HCT116 (cell line): Measurements from ENCODE around the gene DHX32. TPM values are rescaled to one million over a fixed set of nuclear protein-coding genes. Genes with fewer than 3 reads are reported as not detected.

Source experiments
- ATAC-seq: fragments of 200-7000 bp; cut with Tn5 transposase; 2 replicates; pipeline ENCODE4 v1.9.1; 2020; ENCODE audit warnings: mild to moderate bottlenecking, moderate library complexity
- BruUV-seq: library from RNA; stranded (reverse); fragments of 400-500 nt; replicated peaks from 2 replicates; lab custom pipeline; 2021; lab: Mats Ljungman, UMichigan
- CTCF ChIA-PET: fragments of 300-600 bp; sonication (Branson Sonifier 250); formaldehyde crosslinking; loops from one replicate; lab custom pipeline; 2021; ENCODE audit warnings: antibody characterized with exemption; lab: Charles Lee
- POLR2A ChIA-PET: fragments of 300-600, 350-600 bp; sonication (Branson Sonifier 250); formaldehyde crosslinking; loops from one replicate; lab custom pipeline; 2021; ENCODE audit warnings: antibody characterized with exemption; lab: Charles Lee
- RAD21 ChIA-PET, 2 experiments: fragments of 300-600 bp; sonication (Branson Sonifier 250); formaldehyde crosslinking; loops; one replicate each; lab custom pipeline; 2023; ENCODE audit warnings: low total read pairs in 2 of 2; ENCODE audit not compliant: uncharacterized antibody in 2 of 2, unreplicated experiment in 2 of 2, low non-redundant PET in 1 of 2; lab: Charles Lee
- DNase-seq: peaks from one replicate; pipeline ENCODE4 v3.0.0-alpha.2; 2010; ENCODE audit warnings: low read depth, low spot score
- H2AFZ ChIP-seq: fragments of 200-600 bp; shearing (Covaris generic), sonication (generic); 2 replicates; pipeline ENCODE4 v1.6.1; 2017; ENCODE audit warnings: low read depth, mixed run types, mixed read lengths, antibody characterized with exemption, low read length; ENCODE audit not compliant: poor library complexity, severe bottlenecking
- H3K27ac ChIP-seq: 2 replicates; pipeline ENCODE4 v1.5.1; 2012; ENCODE audit warnings: low read depth, low read length
- H3K27me3 ChIP-seq: fragments of 200-600 bp; sonication (generic); 2 replicates; pipeline ENCODE4 v1.6.1; 2016; ENCODE audit warnings: mixed run types, low read length, mixed read lengths; ENCODE audit not compliant: insufficient read depth
- H3K36me3 ChIP-seq, 2 experiments: fragments of 200-500 bp in 1 of 2; fragments of 200-600 bp in 1 of 2; sonication (Bioruptor generic) in 1 of 2; sonication (generic) in 1 of 2; 2 replicates each; pipeline versions ENCODE4 v1.5.1 to v1.6.1; 2014 to 2016; ENCODE audit warnings: low read length in 2 of 2, inconsistent platforms in 1 of 2, mixed read lengths in 1 of 2, mixed run types in 1 of 2; ENCODE audit not compliant: insufficient read depth in 2 of 2, control insufficient read depth in 1 of 2
- H3K4me1 ChIP-seq, 2 experiments: fragments of 200-600 bp in 1 of 2; sonication (generic) in 1 of 2; 2 replicates each; pipeline versions ENCODE4 v1.5.1 to v1.6.1; 2012 to 2017; ENCODE audit warnings: low read length in 2 of 2, inconsistent platforms in 1 of 2, mild to moderate bottlenecking in 1 of 2, mixed read lengths in 1 of 2, mixed run types in 1 of 2, moderate library complexity in 1 of 2; ENCODE audit not compliant: insufficient read depth in 2 of 2, control insufficient read depth in 1 of 2
- H3K4me2 ChIP-seq: fragments of 200-600 bp; sonication (generic); 2 replicates; pipeline ENCODE4 v1.6.1; 2017; ENCODE audit warnings: mixed run types, low read length, mixed read lengths
- H3K4me3 ChIP-seq, 2 experiments: fragments of 200-600 bp in 1 of 2; sonication (generic) in 1 of 2; replicated peaks in 1 of 2; 2 replicates each; pipeline ENCODE4 v1.5.1; 2011 to 2016; ENCODE audit warnings: low read length in 2 of 2, control low read depth in 1 of 2, low read depth in 1 of 2, mild to moderate bottlenecking in 1 of 2, mixed read lengths in 1 of 2, mixed run types in 1 of 2
- H3K79me2 ChIP-seq: fragments of 200-600 bp; sonication (generic); 2 replicates; pipeline ENCODE4 v1.6.1; 2017; ENCODE audit warnings: mild to moderate bottlenecking, mixed run types, low read length, moderate library complexity, mixed read lengths; ENCODE audit not compliant: insufficient read depth
- H3K9ac ChIP-seq: fragments of 200-600 bp; sonication (generic); 2 replicates; pipeline ENCODE4 v1.6.1; 2016; ENCODE audit warnings: low read length, mixed read lengths
- H3K9me2 ChIP-seq: fragments of 200-600 bp; sonication (generic), shearing (Covaris generic); 2 replicates; pipeline ENCODE4 v1.6.1; 2017; ENCODE audit warnings: mixed run types, mild to moderate bottlenecking, moderate library complexity; ENCODE audit not compliant: insufficient read depth
- H3K9me3 ChIP-seq, 2 experiments: fragments of 200-500 bp in 1 of 2; fragments of 200-600 bp in 1 of 2; sonication (Bioruptor generic) in 1 of 2; sonication (generic) in 1 of 2; 2 replicates each; pipeline ENCODE4 v1.6.1; 2014 to 2017; ENCODE audit warnings: low read length in 2 of 2, mixed read lengths in 2 of 2, inconsistent platforms in 1 of 2, low read depth in 1 of 2, mild to moderate bottlenecking in 1 of 2, mixed run types in 1 of 2, moderate library complexity in 1 of 2; ENCODE audit not compliant: control insufficient read depth in 1 of 2, insufficient read depth in 1 of 2
- H4K20me1 ChIP-seq: fragments of 200-600 bp; sonication (generic), shearing (Covaris generic); 2 replicates; pipeline ENCODE4 v1.6.1; 2017; ENCODE audit warnings: mixed run types, mild to moderate bottlenecking, moderate library complexity; ENCODE audit not compliant: insufficient read depth
- CBX3 ChIP-seq: IDR thresholded peaks from 2 replicates; pipeline ENCODE4 v1.6.1; 2012; ENCODE audit warnings: low read depth
- CEBPB ChIP-seq: IDR thresholded peaks from 2 replicates; pipeline ENCODE4 v1.6.1; 2012; ENCODE audit warnings: low read depth
- EGR1 ChIP-seq: IDR thresholded peaks from 2 replicates; pipeline ENCODE4 v1.6.1; 2012; ENCODE audit warnings: low read depth
- EZH2 ChIP-seq: fragments of 200-600 bp; sonication (generic); IDR thresholded peaks from 2 replicates; pipeline ENCODE4 v1.6.1; 2017; ENCODE audit warnings: antibody characterized with exemption, mixed run types
- EZH2phosphoT487 ChIP-seq: fragments of 200-600 bp; IDR thresholded peaks from 2 replicates; pipeline ENCODE4 v1.6.1; 2018; ENCODE audit warnings: antibody characterized with exemption, borderline replicate concordance
- FOSL1 ChIP-seq: IDR thresholded peaks from 2 replicates; pipeline ENCODE4 v1.6.1; 2012; ENCODE audit warnings: low read depth
- JUND ChIP-seq: IDR thresholded peaks from 2 replicates; pipeline ENCODE4 v1.6.1; 2012
- POLR2A ChIP-seq: IDR thresholded peaks from 2 replicates; pipeline ENCODE4 v1.7.0; 2011; ENCODE audit warnings: borderline replicate concordance; ENCODE audit not compliant: insufficient read depth, insufficient read length; ENCODE audit errors: extremely low read depth
- SIN3A ChIP-seq: IDR thresholded peaks from 2 replicates; pipeline ENCODE4 v1.6.1; 2012; ENCODE audit warnings: low read depth
- SRF ChIP-seq: IDR thresholded peaks from 2 replicates; pipeline ENCODE4 v1.6.1; 2012; ENCODE audit warnings: low read depth
- YY1 ChIP-seq: IDR thresholded peaks from 2 replicates; pipeline ENCODE4 v1.6.1; 2011; ENCODE audit warnings: low read length, low read depth, moderate library complexity, mild to moderate bottlenecking; ENCODE audit not compliant: insufficient replicate concordance; ENCODE audit errors: extremely low read depth
- ZNF274 ChIP-seq: fragments of 200-500 bp; sonication (Bioruptor generic); IDR thresholded peaks from 2 replicates; pipeline ENCODE4 v1.6.1; 2014; ENCODE audit warnings: mild to moderate bottlenecking, low read depth, low read length, inconsistent platforms
- intact Hi-C: fragments of 100-400 bp; cut with micrococcal nuclease; formaldehyde crosslinking; loops from 2 replicates; pipeline ENCODE4 v1.10.0; 2022
- microRNA counts: library from miRNA; unstranded; fragments of <30 nt; microRNA quantifications from one replicate; lab custom pipeline; 2015
- microRNA-seq: library from miRNA; unstranded; fragments of <30 nt; microRNA quantifications from one replicate; pipeline ENCODE4, GENCODE V29; 2016; ENCODE audit warnings: borderline number of aligned reads
- total RNA-seq: library from RNA; stranded (reverse); gene quantifications from one replicate; pipeline ENCODE4 v1.2.1, GENCODE V29; 2021; ENCODE audit not compliant: unreplicated experiment
- TF ChIP-seq, protein P1 (sequence below): IDR thresholded peaks from 2 replicates; pipeline ENCODE4 v1.6.1; 2012
- TF ChIP-seq, protein P2 (sequence below): IDR thresholded peaks from 2 replicates; pipeline ENCODE4 v1.6.1; 2012
- TF ChIP-seq, protein P3 (sequence below): IDR thresholded peaks from 2 replicates; pipeline ENCODE4 v1.6.1; 2011; ENCODE audit warnings: mild to moderate bottlenecking, low read length, moderate library complexity; ENCODE audit not compliant: insufficient replicate concordance; ENCODE audit errors: extremely low read depth

Gene DHX32
- total RNA-seq, 1 experiment from 2014 or later: 50.9 TPM

DNA sequence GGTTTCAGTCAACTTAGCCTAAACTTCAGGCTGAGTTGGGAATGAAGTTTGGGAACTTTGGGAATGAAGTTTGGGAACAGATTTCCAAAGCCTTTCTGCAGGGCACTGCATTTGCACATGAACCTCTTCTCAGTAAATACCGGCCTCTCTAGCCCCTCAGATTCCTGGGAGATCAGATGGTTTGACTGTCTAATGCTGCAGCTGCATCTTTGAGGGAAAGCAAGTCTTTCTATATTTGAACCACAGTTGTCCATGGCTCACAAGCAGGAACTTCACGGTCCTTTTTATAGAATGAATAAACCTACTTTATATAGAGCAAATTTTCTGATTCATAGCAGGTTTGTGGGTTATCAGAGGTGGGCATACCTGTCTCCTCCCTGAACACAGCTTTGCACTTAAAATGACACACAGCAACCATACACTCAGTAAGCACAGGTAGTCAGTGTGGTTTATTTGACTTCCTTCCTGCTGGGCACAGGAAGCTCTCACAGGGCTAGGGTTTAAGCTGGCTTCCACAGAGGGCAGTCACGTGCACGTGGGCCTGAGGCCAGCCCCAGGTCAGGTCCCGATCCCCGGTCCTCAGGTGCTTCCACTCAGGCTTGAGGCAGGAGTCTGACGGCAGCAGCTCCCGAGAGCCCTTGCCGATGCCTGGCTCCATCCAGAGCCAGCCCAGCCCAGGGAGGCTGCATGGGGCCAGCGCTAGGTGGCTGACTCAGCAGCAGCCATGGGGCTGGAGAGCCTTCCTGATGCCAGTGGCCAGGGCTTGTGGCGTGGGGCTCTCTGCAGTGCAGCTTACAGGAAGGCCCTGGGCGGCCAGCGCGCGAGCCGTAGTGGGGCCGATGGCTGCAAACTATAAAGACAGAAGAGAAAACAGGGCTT lies 92.7 kb downstream of the DHX32 start:
- no peak overlapping the region for H3K4me2 ChIP-seq
- no peak overlapping the region for H3K27ac ChIP-seq
- RAD21 ChIA-PET: no interaction called here
- peak; percentile 54 for ATAC-seq
- no peak overlapping the region for H2AFZ ChIP-seq
- no peak overlapping the region for H3K4me3 ChIP-seq
- no peaks in the 10 kb centered on the region for H3K79me2 ChIP-seq
- POLR2A ChIA-PET: no interaction called here
- no peaks in the 10 kb centered on the region for H4K20me1 ChIP-seq
- no peak for DNase-seq
- H3K9me2 ChIP-seq: no peaks in the 10 kb centered on the region
- TF ChIP-seq EGR1 (no peak), POLR2A (no peak), EZH2 (no peak), SIN3A (no peak), CEBPB (no peak), SRF (no peak), CBX3 (no peak), FOSL1 (no peak), JUND (no peak), YY1 (no peak), ZNF274 (no peak), EZH2phosphoT487 (no peak)
- TF ChIP-seq, protein P1, sequence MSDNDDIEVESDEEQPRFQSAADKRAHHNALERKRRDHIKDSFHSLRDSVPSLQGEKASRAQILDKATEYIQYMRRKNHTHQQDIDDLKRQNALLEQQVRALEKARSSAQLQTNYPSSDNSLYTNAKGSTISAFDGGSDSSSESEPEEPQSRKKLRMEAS: no peak
- TF ChIP-seq, protein P2, sequence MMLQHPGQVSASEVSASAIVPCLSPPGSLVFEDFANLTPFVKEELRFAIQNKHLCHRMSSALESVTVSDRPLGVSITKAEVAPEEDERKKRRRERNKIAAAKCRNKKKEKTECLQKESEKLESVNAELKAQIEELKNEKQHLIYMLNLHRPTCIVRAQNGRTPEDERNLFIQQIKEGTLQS: no peak
- TF ChIP-seq, protein P3, sequence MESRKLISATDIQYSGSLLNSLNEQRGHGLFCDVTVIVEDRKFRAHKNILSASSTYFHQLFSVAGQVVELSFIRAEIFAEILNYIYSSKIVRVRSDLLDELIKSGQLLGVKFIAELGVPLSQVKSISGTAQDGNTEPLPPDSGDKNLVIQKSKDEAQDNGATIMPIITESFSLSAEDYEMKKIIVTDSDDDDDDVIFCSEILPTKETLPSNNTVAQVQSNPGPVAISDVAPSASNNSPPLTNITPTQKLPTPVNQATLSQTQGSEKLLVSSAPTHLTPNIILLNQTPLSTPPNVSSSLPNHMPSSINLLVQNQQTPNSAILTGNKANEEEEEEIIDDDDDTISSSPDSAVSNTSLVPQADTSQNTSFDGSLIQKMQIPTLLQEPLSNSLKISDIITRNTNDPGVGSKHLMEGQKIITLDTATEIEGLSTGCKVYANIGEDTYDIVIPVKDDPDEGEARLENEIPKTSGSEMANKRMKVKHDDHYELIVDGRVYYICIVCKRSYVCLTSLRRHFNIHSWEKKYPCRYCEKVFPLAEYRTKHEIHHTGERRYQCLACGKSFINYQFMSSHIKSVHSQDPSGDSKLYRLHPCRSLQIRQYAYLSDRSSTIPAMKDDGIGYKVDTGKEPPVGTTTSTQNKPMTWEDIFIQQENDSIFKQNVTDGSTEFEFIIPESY: no peak
- CTCF ChIA-PET: no interaction called here
- intact Hi-C loops: no loop called here
- H3K27me3 ChIP-seq: no peaks in the 10 kb centered on the region
- peaks cover 0 to 4% of the 10 kb centered on the region in 2 experiments; a peak in 1 of 4 replicates for H3K4me1 ChIP-seq
- no peak overlapping the region for H3K9ac ChIP-seq
- BruUV-seq: no TSS peak
- no peaks in the 10 kb centered on the region for H3K9me3 ChIP-seq
- H3K36me3 ChIP-seq: 0 out of 4 replicates have a peak, but pooled peaks cover 0 to 2% of the 10 kb centered on the region in 2 experiments

MicroRNA genes within 50 kb of the gene (microRNA counts, 767-probe panel; counts per million panel counts)
- microRNA hsa-miR-4484 (lab: Ali Mortazavi, UCI): not detected

Small RNA genes lying within 50 kb of the gene (microRNA-seq; reads per million reads assigned to microRNA genes)
- 9.3 reads per million, percentile 26 among the genes with 10 or more reads in this experiment for gene MIR4484

Other genes starting within 250 kb of the DHX32 start
- gene TEX36, start 198.1 kb downstream of the DHX32 start, total RNA-seq: 0.25 TPM
- gene EDRF1, start 161.6 kb downstream of the DHX32 start, total RNA-seq: 49.2 TPM
- gene MMP21, start 105.5 kb downstream of the DHX32 start, total RNA-seq: not detected
- 63.9 TPM for gene UROS, start 58.0 kb downstream of the DHX32 start, total RNA-seq
- gene BCCIP, start 57.7 kb downstream of the DHX32 start, total RNA-seq: 159 TPM
- gene FANK1, start 15.3 kb upstream of the DHX32 start, total RNA-seq: 5.4 TPM